ENCODE measurements around the gene PRR15. TPM values are rescaled to one million over a fixed set of nuclear protein-coding genes. Genes with fewer than 3 reads are reported as not detected.
A peak's percentile ranks its signal among the peaks of the same experiment; 100 is the strongest.
"Not testable (repeated sequence)": the region's sequence is repeated elsewhere in the genome, so short reads cannot be mapped to it uniquely, and the experiment has no call there.

The PRR15 gene, protein sequence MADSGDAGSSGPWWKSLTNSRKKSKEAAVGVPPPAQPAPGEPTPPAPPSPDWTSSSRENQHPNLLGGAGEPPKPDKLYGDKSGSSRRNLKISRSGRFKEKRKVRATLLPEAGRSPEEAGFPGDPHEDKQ
- not detected for total RNA-seq

GRCh38 chr7:29563590-29564495 lies at the start of gene PRR15:
TSS of gene PRR15 (plus strand) at chr7:29563835. CDS start at chr7:29566330, 2,495 bp downstream.
- no peak for DNase-seq

GRCh38 chr7:29516491-29516890 lies 47.1 kb upstream of the PRR15 start:
- no peak for DNase-seq

- no peak for DNase-seq
Measured at GRCh38 chr7:29518616-29519015, 45.0 kb upstream of the PRR15 start.

DNA sequence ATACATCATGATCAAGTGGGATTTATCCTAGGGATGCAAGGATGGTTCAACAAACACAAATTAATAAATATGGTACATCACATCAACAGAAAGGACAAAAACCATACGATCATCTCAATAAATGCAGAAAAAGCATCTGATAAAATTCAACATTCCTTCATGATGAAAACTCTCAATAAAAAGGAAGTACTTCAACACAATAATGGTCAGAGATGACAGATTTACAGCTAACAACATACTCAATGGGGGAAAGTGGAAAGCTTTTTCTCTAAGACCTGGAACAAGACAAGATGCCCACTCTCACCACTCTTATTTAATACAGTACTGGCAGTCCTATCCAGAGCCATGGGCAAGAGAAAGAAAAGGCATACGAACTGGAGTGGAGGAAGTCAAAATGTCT lies 39.9 kb upstream of the PRR15 start:
- no peak for DNase-seq

DNA sequence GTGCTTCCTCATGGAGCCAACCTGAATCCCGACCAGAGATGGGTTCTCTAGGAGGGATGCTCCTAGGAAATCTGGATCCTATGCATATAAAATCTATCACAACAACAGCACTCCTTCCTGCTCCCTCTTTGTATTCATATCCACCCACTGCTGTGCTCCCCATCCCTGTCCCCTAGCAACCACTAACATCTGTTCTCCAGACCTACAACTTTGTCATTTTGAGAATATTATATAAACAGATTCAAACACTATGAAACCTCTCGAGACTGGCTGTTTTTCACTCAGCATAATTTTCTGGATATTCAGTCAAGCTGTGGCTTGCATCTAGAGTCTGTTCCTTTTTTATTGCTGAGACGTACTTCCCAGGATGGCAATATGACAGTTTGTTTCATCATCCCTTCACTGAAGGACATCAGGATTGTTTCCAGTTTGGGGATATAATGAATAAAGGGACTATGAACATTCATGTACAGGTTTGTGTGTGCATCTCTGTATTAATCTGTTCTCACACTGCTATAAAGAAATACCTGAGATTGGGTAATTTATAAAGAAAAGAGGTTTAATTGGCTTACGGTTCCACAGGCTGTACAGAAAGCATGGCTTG lies 36.0 kb upstream of the PRR15 start:
- DNase-seq, result no peak

- not testable (repeated sequence) for DNase-seq
Measured at GRCh38 chr7:29528526-29528925, 35.1 kb upstream of the PRR15 start.

DNA sequence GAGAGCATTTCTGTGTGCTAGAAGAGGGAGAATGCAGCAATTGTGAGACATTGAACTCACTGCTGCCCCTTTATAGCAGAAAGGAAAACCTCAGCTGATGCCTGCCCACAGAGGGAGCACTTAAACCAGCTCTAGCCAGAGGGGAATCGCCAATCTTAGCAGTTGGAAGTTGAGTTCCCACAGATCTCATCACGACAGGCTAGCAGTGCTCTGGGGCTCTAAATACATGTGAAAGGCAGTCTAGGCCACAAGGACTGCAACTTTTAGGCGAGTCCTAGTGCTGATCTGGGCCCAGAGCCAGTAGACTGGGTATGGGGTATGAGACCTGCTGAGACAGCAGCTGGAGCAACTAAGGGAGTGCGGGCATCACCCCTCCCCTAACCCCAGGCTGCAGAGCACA lies 25.2 kb upstream of the PRR15 start:
- DNase-seq, result no peak

DNA sequence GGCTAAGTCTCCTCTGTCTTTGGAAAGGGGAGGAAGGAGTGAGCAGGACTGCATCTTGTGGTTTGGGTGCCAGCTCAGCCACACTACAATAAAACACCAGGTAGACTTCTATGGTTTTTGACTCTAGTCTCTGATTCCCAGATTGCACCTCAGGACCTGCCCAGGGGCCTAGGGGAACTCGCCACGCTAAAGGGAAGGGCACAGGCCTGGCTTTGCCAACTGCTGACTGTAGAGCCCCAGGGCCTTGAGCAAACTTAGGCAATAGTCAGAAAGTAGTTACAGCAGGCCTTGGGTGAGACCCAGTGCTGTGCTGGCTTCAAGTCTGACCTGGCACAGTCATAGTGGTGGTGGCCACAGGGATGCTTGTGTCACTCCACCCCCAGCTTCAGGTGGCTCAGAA lies 24.2 kb upstream of the PRR15 start:
- no peak for DNase-seq

GRCh38 chr7:29547421-29547820 lies 16.2 kb upstream of the PRR15 start:
- DNase-seq, result no peak

GRCh38 chr7:29548823-29549222 lies 14.8 kb upstream of the PRR15 start:
- no peak for DNase-seq

GRCh38 chr7:29552392-29552791 lies 11.2 kb upstream of the PRR15 start:
- no peak for DNase-seq

GRCh38 chr7:29555061-29555460 lies 8.6 kb upstream of the PRR15 start:
- no peak for DNase-seq

- DNase-seq, result no peak
Measured at GRCh38 chr7:29556405-29557195, 7.0 kb upstream of the PRR15 start.

DNA sequence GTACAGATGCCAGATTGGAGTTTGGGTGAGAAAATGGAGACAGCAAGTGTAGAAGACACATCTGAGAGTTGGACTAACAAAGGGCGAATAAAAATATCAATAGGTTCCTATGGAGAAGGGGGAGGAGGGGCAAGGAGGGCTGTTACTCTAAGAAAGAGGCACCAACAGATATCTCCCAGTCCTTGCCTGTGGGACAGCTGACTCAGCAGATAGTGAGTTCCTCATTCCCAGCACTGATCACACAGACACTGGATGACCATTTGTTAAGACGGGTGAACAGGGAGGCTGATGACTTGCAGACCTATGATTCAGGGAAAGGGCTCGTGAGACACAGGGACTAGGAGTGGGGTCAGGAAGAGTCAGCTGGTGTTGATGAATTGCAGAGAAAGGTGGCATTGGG lies 5.7 kb upstream of the PRR15 start:
- DNase-seq, result no peak

- DNase-seq, result no peak
Measured at GRCh38 chr7:29561271-29561670, 2.4 kb upstream of the PRR15 start.

- no peak for DNase-seq
Measured at GRCh38 chr7:29562307-29562706, 1.3 kb upstream of the PRR15 start.

- DNase-seq, result peak; percentile 11
Measured at GRCh38 chr7:29564496-29565223, 1.0 kb downstream of the PRR15 start.

- DNase-seq, result no peak
Measured at GRCh38 chr7:29565224-29565630, 1.6 kb downstream of the PRR15 start.

GRCh38 chr7:29565634-29565981 lies 2.0 kb downstream of the PRR15 start:
- no peak for DNase-seq

DNA sequence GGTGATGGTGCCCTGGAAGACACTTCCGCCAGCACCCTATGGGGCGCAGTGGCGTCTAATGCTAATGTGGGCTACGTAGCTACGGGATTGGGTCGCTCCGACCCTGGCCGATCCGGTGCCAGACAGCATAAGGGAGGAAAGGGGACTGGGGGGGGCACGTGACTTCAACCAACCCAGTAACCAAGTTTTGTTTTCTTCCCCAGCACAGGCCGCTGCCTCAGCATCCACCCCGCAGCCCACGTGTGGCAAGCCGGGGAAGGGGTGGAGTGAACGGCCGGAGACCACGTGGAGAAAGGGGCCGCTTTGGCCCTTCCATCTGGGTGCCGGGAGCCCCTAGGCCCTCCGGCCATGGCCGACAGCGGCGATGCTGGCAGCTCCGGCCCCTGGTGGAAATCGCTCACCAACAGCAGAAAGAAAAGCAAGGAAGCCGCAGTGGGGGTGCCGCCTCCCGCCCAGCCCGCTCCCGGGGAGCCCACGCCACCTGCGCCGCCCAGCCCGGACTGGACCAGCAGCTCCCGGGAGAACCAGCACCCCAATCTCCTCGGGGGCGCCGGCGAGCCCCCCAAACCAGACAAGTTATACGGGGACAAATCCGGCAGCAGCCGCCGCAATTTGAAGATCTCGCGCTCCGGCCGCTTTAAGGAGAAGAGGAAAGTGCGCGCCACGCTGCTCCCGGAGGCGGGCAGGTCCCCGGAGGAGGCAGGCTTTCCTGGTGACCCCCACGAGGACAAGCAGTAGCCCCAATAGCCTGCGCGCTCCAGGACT lies 2.5 kb downstream of the PRR15 start:
- DNase-seq, result no peak

GRCh38 chr7:29567174-29567573 lies 3.5 kb downstream of the PRR15 start:
- DNase-seq, result no peak
